Measurements from ENCODE around the gene RELA. TPM values are rescaled to one million over a fixed set of nuclear protein-coding genes. Genes with fewer than 3 reads are reported as not detected.

The RELA gene
- total and polyA plus RNA-seq, 10 of the 15 experiments (the other 5 are each of a cell fraction or from before 2014, with no cell fraction given) = 5.1 to 56.4 (median 34.2) TPM

- no peak for FAIRE-seq
- H3K27me3 ChIP-seq (replicated peaks in 1 of 2; ENCODE audit: control insufficient read depth in 2 of 2, insufficient read depth in 2 of 2, low read length in 1 of 2) = no peaks in the 10 kb centered on the region
- ChIA-PET RAD21 (ENCODE audit: unreplicated experiment) (interaction anchor here (1.1 to 3.0 kb wide), 5 partner anchors 66 to 180 kb away, joined by 3 to 42 read pairs (median 18); partner anchors contain the start of genes CCDC85B and FIBP), CTCF (interaction anchor here (1.1 to 3.3 kb wide), 12 partner anchors 9 to 279 kb away, joined by 4 to 42 read pairs (median 16); partner anchors contain the start of genes AP5B1, FIBP, RELA and RNASEH2C), SMC1A (ENCODE audit: uncharacterized antibody, unreplicated experiment) (interaction anchor here (1.8 to 2.9 kb wide), 3 partner anchors 67 to 107 kb away, joined by 5 to 32 read pairs (median 5); no protein-coding TSS in a partner anchor), POLR2A (interaction anchor here (1.3 to 2.5 kb wide), 3 partner anchors 10 to 149 kb away, joined by 5 to 13 read pairs (median 9); partner anchors contain the start of gene RNASEH2C)
- intact Hi-C loops (cut with micrococcal nuclease; ENCODE audit: unreplicated experiment) (loop anchor here (2.0 to 10.0 kb wide), 3 partner anchors 72 to 836 kb away; partner anchors contain the start of genes AP5B1 and EHD1), in situ Hi-C loops (cut with MboI) (loop anchor here (5.0 kb wide), 3 partner anchors 67 to 277 kb away; no protein-coding TSS in a partner anchor)
- 67% methylated on average over 3 of the region's 3 CpGs for whole genome bisulfite sequencing (ENCODE audit: insufficient coverage, insufficient replicate concordance, low lambda C conversion rate, missing lambda C conversion rate)
- H3K9me3 ChIP-seq (replicated peaks; ENCODE audit: control insufficient read depth, insufficient read depth, low read length) = no peaks in the 10 kb centered on the region
- no peak overlapping the region for H2AFZ ChIP-seq (ENCODE audit: control insufficient read depth, low read depth, low read length)
- peaks cover 12% of the 10 kb centered on the region for H3K4me1 ChIP-seq (ENCODE audit: control insufficient read depth, insufficient read depth, low read length)
- no peaks in the 10 kb centered on the region; the same call in 1 of the 2 replicates for H4K20me1 ChIP-seq (ENCODE audit: control insufficient read depth, insufficient read depth)
- H3K4me3 ChIP-seq = no peak overlapping the region
- H3K9ac ChIP-seq (ENCODE audit: control insufficient read depth, insufficient read depth, low read length) = no peak overlapping the region
- no TSS peak for BruUV-seq (replicated peaks)
- TF ChIP-seq CUX1 (IDR thresholded peaks at IDR 0.05; ENCODE audit: insufficient replicate concordance, low read depth, low read length) (no peak), HDAC6 (IDR thresholded peaks at IDR 0.05; ENCODE audit: unreplicated experiment) (no peak), ATF2 (IDR thresholded peaks at IDR 0.05; ENCODE audit: low read length) (no peak), POLR2AphosphoS5 (IDR thresholded peaks at IDR 0.05; ENCODE audit: low read length) (no peak), HDAC2 (IDR thresholded peaks at IDR 0.05) (no peak), NBN (IDR thresholded peaks at IDR 0.05) (no peak), SKIL (IDR thresholded peaks at IDR 0.05; ENCODE audit: low read depth, poor library complexity, severe bottlenecking) (no peak), ZSCAN29 (IDR thresholded peaks at IDR 0.05) (no peak), JUNB (IDR thresholded peaks at IDR 0.05) (no peak), TAF1 (IDR thresholded peaks at IDR 0.05; ENCODE audit: borderline replicate concordance, low read depth, low read length) (no peak)
- no peak overlapping the region for H3K27ac ChIP-seq (ENCODE audit: control insufficient read depth, insufficient read depth)
- H3K79me2 ChIP-seq (ENCODE audit: control insufficient read depth, insufficient read depth, low read length) = peaks cover 9% of the 10 kb centered on the region
- DNase-seq (ENCODE audit: low read depth, low spot score) = no peak
- ATAC-seq = no peak
- H3K36me3 ChIP-seq (ENCODE audit: control insufficient read depth in 2 of 2, insufficient read depth in 2 of 2, low read length in 1 of 2) = peaks cover 7 to 11% of the 10 kb centered on the region in 2 experiments; a peak in 3 of 4 replicates
- no peak overlapping the region for H3K4me2 ChIP-seq (ENCODE audit: control insufficient read depth, insufficient read depth)
Observed at GRCh38 chr11:65710421-65710820, 47.7 kb upstream of the RELA start.
